Keratinocyte (primary cell): ENCODE results near the gene HAAO. TPM values are rescaled to one million over a fixed set of nuclear protein-coding genes. Genes with fewer than 3 reads are reported as not detected.

Source experiments
- DNase-seq: peaks from one replicate; pipeline ENCODE4 v3.0.0-alpha.2; 2011; ENCODE audit warnings: low read depth, missing footprints, low spot score
- FAIRE-seq: peaks from 2 replicates; lab custom pipeline; 2011; peaks lifted over from hg19 to GRCh38; lab: Jason Lieb, UNC
- H2AFZ ChIP-seq: 2 replicates; pipeline ENCODE4 v1.6.0; 2012; ENCODE audit warnings: low read length, control low read depth, inconsistent platforms; ENCODE audit not compliant: control insufficient read depth
- H3K27ac ChIP-seq: 2 replicates; pipeline ENCODE4 v1.5.1; 2011; ENCODE audit warnings: low read length; ENCODE audit not compliant: control insufficient read depth, insufficient read depth
- H3K27me3 ChIP-seq: 3 replicates; pipeline ENCODE4 v1.6.0; 2011; ENCODE audit warnings: low read length; ENCODE audit not compliant: control insufficient read depth, insufficient read depth; ENCODE audit errors: extremely low read depth
- H3K36me3 ChIP-seq, 2 experiments: 2 replicates in 1 of 2; 3 replicates in 1 of 2; pipeline ENCODE4 v1.5.1; 2011; ENCODE audit warnings: low read length in 2 of 2, mild to moderate bottlenecking in 1 of 2; ENCODE audit not compliant: control insufficient read depth in 2 of 2, insufficient read depth in 2 of 2; ENCODE audit errors: extremely low read depth in 1 of 2
- H3K4me1 ChIP-seq: 3 replicates; pipeline ENCODE4 v1.5.1; 2011; ENCODE audit warnings: low read length; ENCODE audit not compliant: control insufficient read depth, insufficient read depth; ENCODE audit errors: extremely low read depth
- H3K4me2 ChIP-seq: 3 replicates; pipeline ENCODE4 v1.6.0; 2011; ENCODE audit warnings: low read depth, low read length; ENCODE audit not compliant: control insufficient read depth, insufficient read depth; ENCODE audit errors: extremely low read depth
- H3K4me3 ChIP-seq, 3 experiments: fragments of 200-600 bp in 1 of 3; sonication (generic) in 1 of 3; 2 replicates in 2 of 3; 3 replicates in 1 of 3; pipeline ENCODE4 v1.5.1; 2011 to 2016; ENCODE audit warnings: low read length in 3 of 3, mild to moderate bottlenecking in 3 of 3, control low read depth in 2 of 3, inconsistent platforms in 1 of 3, low read depth in 1 of 3, mixed read lengths in 1 of 3, mixed run types in 1 of 3, moderate library complexity in 1 of 3; ENCODE audit not compliant: control insufficient read depth in 2 of 3, insufficient read depth in 2 of 3; ENCODE audit errors: extremely low read depth in 1 of 3
- H3K79me2 ChIP-seq: 2 replicates; pipeline ENCODE4 v1.6.0; 2012; ENCODE audit warnings: low read length; ENCODE audit not compliant: control insufficient read depth, insufficient read depth
- H3K9ac ChIP-seq: 3 replicates; pipeline ENCODE4 v1.6.0; 2011; ENCODE audit warnings: low read length; ENCODE audit not compliant: control insufficient read depth, insufficient read depth; ENCODE audit errors: extremely low read depth
- H3K9me1 ChIP-seq: 3 replicates; pipeline ENCODE4 v1.6.0; 2011; ENCODE audit warnings: low read length; ENCODE audit not compliant: control insufficient read depth, insufficient read depth; ENCODE audit errors: extremely low read depth
- H3K9me3 ChIP-seq: 2 replicates; pipeline ENCODE4 v1.5.1; 2012; ENCODE audit warnings: low read depth, low read length; ENCODE audit not compliant: control insufficient read depth
- H4K20me1 ChIP-seq: 3 replicates; pipeline ENCODE4 v1.6.0; 2011; ENCODE audit warnings: low read length; ENCODE audit not compliant: control insufficient read depth, insufficient read depth; ENCODE audit errors: extremely low read depth
- CTCF ChIP-seq, 3 experiments: IDR thresholded peaks in 1 of 3; conservative IDR thresholded peaks in 1 of 3; optimal IDR thresholded peaks in 1 of 3; 2 replicates in 2 of 3; 3 replicates in 1 of 3; pipeline versions ENCODE3 to v1.5.1; 2011; ENCODE audit warnings: low read length in 3 of 3, mild to moderate bottlenecking in 3 of 3, moderate library complexity in 2 of 3, control low read depth in 1 of 3, inconsistent platforms in 1 of 3; ENCODE audit not compliant: insufficient read depth in 2 of 3; ENCODE audit errors: extremely low read depth in 1 of 3
- EZH2 ChIP-seq: IDR thresholded peaks from one replicate; pipeline ENCODE4 v1.6.1; 2012; ENCODE audit warnings: inconsistent platforms, mild to moderate bottlenecking, low read length, moderate library complexity
- dilution Hi-C: fragments of 300-500 bp; cut with MboI; formaldehyde crosslinking; loops from one replicate; pipeline ENCODE4 v1.7.0; 2020; ENCODE audit warnings: low sequenced_read_pairs; ENCODE audit not compliant: extremely low pct_ligation_motif_present
- polyA plus RNA-seq, 5 experiments: library from polyadenylated mRNA; depleted of rRNA in 3 of 5; stranded (reverse) in 3 of 5; stranded (forward) in 1 of 5; unstranded in 1 of 5; fragments of >200 nt; gene quantifications; 1 replicate in 1 of 5; 2 replicates in 3 of 5; 3 replicates in 1 of 5; pipeline versions ENCODE4 v1.2.1 to v1.2.3, GENCODE V29; 2011 to 2012; ENCODE audit warnings: missing spikeins in 2 of 5, low read depth in 1 of 5, low replicate concordance in 1 of 5

The HAAO gene
- polyA plus RNA-seq, 1 donor (not counting 4 experiments of a cell fraction or from before 2014, with no cell fraction given): 0.08 TPM

- dilution Hi-C loops: no loop called here
- no peak overlapping the region for H3K4me3 ChIP-seq
- no peaks in the 10 kb centered on the region for H3K79me2 ChIP-seq
- DNase-seq: no peak
- H2AFZ ChIP-seq: no peak overlapping the region
- no peaks in the 10 kb centered on the region for H3K9me1 ChIP-seq
- no peak overlapping the region for H3K4me2 ChIP-seq
- H3K9ac ChIP-seq: no peak overlapping the region
- peaks cover 38% of the 10 kb centered on the region for H3K4me1 ChIP-seq
- H3K36me3 ChIP-seq: no peaks in the 10 kb centered on the region
- FAIRE-seq: peak; percentile 49
- TF ChIP-seq CTCF (optimal IDR thresholded peaks at IDR 0.05 in 1 of 3, IDR thresholded peaks at IDR 0.05 in 1 of 3, conservative IDR thresholded peaks at IDR 0.05 in 1 of 3; ENCODE audit: extremely low read depth in 1 of 3, insufficient read depth in 2 of 3, low read length in 3 of 3) (peak; percentile 93 to 95 (median 93)), EZH2 (no peak)
- H3K27ac ChIP-seq: no peak overlapping the region
- no peaks in the 10 kb centered on the region for H4K20me1 ChIP-seq
- H3K27me3 ChIP-seq: no peaks in the 10 kb centered on the region
- H3K9me3 ChIP-seq: no peaks in the 10 kb centered on the region
These were observed 36.4 kb upstream of the HAAO start for GRCh38 chr2:42828487-42829425.

- Histone ChIP-seq H3K4me1 (peaks cover 38% of the 10 kb centered on the region), H3K9me1 (no peaks in the 10 kb centered on the region), H3K27me3 (no peaks in the 10 kb centered on the region), H3K9me3 (no peaks in the 10 kb centered on the region), H3K9ac (no peak overlapping the region), H3K79me2 (no peaks in the 10 kb centered on the region), H3K27ac (no peak overlapping the region), H4K20me1 (no peaks in the 10 kb centered on the region), H3K4me2 (peak overlapping the region; percentile 83), H2AFZ (peak overlapping the region; percentile 81), H3K4me3 (peak overlapping the region in 1 of 3 experiments; percentile 55), H3K36me3 (no peaks in the 10 kb centered on the region)
- DNase-seq (no peak), FAIRE-seq (no peak)
- TF ChIP-seq EZH2 (no peak), CTCF (optimal IDR thresholded peaks at IDR 0.05 in 1 of 3, IDR thresholded peaks at IDR 0.05 in 1 of 3, conservative IDR thresholded peaks at IDR 0.05 in 1 of 3; ENCODE audit: extremely low read depth in 1 of 3, insufficient read depth in 2 of 3, low read length in 3 of 3) (peak; percentile 76 to 95 (median 95))
- dilution Hi-C loops: no loop called here
These were observed 35.5 kb upstream of the HAAO start for GRCh38 chr2:42827647-42828486.
